K562 (cell line): ENCODE data around the gene MTMR12. TPM values are rescaled to one million over a fixed set of nuclear protein-coding genes. Genes with fewer than 3 reads are reported as not detected.

ENCODE experiments used
- MAZ ChIP-seq, 2 experiments: fragments of 450-650 bp in 1 of 2; sonication (generic) in 1 of 2; formaldehyde crosslinking; IDR thresholded peaks in 1 of 2; conservative IDR thresholded peaks in 1 of 2; 2 replicates each; pipeline versions ENCODE4 v1.4.0 to v1.5.0; 2020; ENCODE audit warnings: mild to moderate bottlenecking in 1 of 2, missing genetic modification reagents in 1 of 2
- RBM15 ChIP-seq: fragments of 200-400 bp; formaldehyde crosslinking; IDR thresholded peaks from 2 replicates; pipeline ENCODE4 v1.6.1; 2018; ENCODE audit warnings: mild to moderate bottlenecking, low read length, moderate library complexity; ENCODE audit not compliant: insufficient read depth
- U2AF2 ChIP-seq: fragments of 200-400 bp; formaldehyde crosslinking; optimal IDR thresholded peaks from 2 replicates; pipeline ENCODE3; 2017; ENCODE audit warnings: low read depth, mild to moderate bottlenecking, low read length
- polyA plus RNA-seq, 8 experiments: library from polyadenylated mRNA; depleted of rRNA in 4 of 8; stranded (reverse) in 5 of 8; unstranded in 3 of 8; fragments of >200 nt; fragmentation: Nextera tagmentation in 2 of 8; fragmentation: Illumina TruSeq in 1 of 8; extraction: Ambion mirVana in 2 of 8; extraction: Trizol in 1 of 8; gene quantifications; 2 replicates each; pipeline versions ENCODE4 v1.2.1 to v1.2.3, GENCODE V29; 2011 to 2014; ENCODE audit warnings: inconsistent platforms in 1 of 8, missing spikeins in 1 of 8
- total RNA-seq, 7 experiments: library from RNA; depleted of rRNA in 6 of 7; stranded (reverse); fragments of >200 nt in 6 of 7; fragmentation: Illumina TruSeq in 2 of 7; extraction: Trizol in 2 of 7; gene quantifications; 2 replicates each; pipeline versions ENCODE4 v1.2.1 to v1.2.3, GENCODE V29; 2011 to 2021; ENCODE audit warnings: low replicate concordance in 1 of 7
- TF ChIP-seq, protein P1 (sequence below), 2 experiments: fragments of 450-650 bp in 1 of 2; sonication (generic) in 1 of 2; formaldehyde crosslinking in 1 of 2; IDR thresholded peaks; 2 replicates each; pipeline versions ENCODE4 v1.7.1 to v1.9.0; 2016 to 2022; ENCODE audit warnings: inconsistent platforms in 1 of 2, mild to moderate bottlenecking in 1 of 2, missing genetic modification reagents in 1 of 2
- TF ChIP-seq, protein P2 (sequence below), 2 experiments: IDR thresholded peaks; 2 replicates each; pipeline ENCODE4 v1.6.1; 2012; ENCODE audit warnings: improper control_type of control experiment in 2 of 2, low read depth in 2 of 2, low read length in 2 of 2, borderline replicate concordance in 1 of 2
- TF ChIP-seq, protein P3 (sequence below), 2 experiments: IDR thresholded peaks; 2 replicates each; pipeline ENCODE4 v1.6.1; 2011; ENCODE audit warnings: borderline replicate concordance in 1 of 2, control low read depth in 1 of 2, low read depth in 1 of 2, low read length in 1 of 2, mild to moderate bottlenecking in 1 of 2, mixed read lengths in 1 of 2, moderate library complexity in 1 of 2; ENCODE audit not compliant: insufficient read depth in 1 of 2, insufficient read length in 1 of 2, poor library complexity in 1 of 2, severe bottlenecking in 1 of 2; ENCODE audit errors: extremely low read depth in 1 of 2

MTMR12 gene
- total and polyA plus RNA-seq, 9 of the 15 experiments (the other 6 are each of a cell fraction or from before 2014, with no cell fraction given), result 4.0 to 28.7 (median 17.1) TPM

DNA sequence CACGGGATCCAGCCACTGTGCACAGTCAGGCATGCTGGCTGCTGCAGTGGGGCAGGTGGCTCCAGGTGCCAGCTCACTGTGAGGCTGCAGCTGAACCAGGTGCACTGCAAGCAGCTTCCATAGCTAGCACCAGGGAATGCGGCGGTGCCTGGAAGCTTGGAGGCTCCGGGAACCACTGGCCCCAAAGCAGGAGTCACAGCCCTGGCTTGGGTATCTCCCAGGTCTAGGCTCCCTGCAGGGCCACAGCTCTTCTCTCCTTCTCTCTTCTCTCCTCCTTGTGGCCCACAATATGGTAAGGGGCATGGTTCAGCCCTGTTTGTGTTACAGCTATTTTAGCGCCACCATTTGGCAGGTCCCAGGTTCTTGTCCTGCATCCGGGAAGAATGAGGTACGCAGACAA, 6.7 kb upstream of the MTMR12 start (continued):
- TF ChIP-seq, protein P1, sequence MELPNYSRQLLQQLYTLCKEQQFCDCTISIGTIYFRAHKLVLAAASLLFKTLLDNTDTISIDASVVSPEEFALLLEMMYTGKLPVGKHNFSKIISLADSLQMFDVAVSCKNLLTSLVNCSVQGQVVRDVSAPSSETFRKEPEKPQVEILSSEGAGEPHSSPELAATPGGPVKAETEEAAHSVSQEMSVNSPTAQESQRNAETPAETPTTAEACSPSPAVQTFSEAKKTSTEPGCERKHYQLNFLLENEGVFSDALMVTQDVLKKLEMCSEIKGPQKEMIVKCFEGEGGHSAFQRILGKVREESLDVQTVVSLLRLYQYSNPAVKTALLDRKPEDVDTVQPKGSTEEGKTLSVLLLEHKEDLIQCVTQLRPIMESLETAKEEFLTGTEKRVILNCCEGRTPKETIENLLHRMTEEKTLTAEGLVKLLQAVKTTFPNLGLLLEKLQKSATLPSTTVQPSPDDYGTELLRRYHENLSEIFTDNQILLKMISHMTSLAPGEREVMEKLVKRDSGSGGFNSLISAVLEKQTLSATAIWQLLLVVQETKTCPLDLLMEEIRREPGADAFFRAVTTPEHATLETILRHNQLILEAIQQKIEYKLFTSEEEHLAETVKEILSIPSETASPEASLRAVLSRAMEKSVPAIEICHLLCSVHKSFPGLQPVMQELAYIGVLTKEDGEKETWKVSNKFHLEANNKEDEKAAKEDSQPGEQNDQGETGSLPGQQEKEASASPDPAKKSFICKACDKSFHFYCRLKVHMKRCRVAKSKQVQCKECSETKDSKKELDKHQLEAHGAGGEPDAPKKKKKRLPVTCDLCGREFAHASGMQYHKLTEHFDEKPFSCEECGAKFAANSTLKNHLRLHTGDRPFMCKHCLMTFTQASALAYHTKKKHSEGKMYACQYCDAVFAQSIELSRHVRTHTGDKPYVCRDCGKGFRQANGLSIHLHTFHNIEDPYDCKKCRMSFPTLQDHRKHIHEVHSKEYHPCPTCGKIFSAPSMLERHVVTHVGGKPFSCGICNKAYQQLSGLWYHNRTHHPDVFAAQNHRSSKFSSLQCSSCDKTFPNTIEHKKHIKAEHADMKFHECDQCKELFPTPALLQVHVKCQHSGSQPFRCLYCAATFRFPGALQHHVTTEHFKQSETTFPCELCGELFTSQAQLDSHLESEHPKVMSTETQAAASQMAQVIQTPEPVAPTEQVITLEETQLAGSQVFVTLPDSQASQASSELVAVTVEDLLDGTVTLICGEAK (IDR thresholded peaks at IDR 0.05), result no peak
- TF ChIP-seq, protein P1 (CRISPR knock-in tag; IDR thresholded peaks at IDR 0.05), result no peak
- TF ChIP-seq, protein P2, sequence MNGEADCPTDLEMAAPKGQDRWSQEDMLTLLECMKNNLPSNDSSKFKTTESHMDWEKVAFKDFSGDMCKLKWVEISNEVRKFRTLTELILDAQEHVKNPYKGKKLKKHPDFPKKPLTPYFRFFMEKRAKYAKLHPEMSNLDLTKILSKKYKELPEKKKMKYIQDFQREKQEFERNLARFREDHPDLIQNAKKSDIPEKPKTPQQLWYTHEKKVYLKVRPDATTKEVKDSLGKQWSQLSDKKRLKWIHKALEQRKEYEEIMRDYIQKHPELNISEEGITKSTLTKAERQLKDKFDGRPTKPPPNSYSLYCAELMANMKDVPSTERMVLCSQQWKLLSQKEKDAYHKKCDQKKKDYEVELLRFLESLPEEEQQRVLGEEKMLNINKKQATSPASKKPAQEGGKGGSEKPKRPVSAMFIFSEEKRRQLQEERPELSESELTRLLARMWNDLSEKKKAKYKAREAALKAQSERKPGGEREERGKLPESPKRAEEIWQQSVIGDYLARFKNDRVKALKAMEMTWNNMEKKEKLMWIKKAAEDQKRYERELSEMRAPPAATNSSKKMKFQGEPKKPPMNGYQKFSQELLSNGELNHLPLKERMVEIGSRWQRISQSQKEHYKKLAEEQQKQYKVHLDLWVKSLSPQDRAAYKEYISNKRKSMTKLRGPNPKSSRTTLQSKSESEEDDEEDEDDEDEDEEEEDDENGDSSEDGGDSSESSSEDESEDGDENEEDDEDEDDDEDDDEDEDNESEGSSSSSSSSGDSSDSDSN (IDR thresholded peaks at IDR 0.05; ENCODE audit: borderline replicate concordance in 1 of 2, low read depth in 2 of 2, low read length in 2 of 2), result no peak
- TF ChIP-seq RBM15 (no peak), U2AF2 (no peak), MAZ (CRISPR knock-in tag; conservative IDR thresholded peaks at IDR 0.05 in 1 of 2, IDR thresholded peaks at IDR 0.05 in 1 of 2) (no peak)
- TF ChIP-seq, protein P3, sequence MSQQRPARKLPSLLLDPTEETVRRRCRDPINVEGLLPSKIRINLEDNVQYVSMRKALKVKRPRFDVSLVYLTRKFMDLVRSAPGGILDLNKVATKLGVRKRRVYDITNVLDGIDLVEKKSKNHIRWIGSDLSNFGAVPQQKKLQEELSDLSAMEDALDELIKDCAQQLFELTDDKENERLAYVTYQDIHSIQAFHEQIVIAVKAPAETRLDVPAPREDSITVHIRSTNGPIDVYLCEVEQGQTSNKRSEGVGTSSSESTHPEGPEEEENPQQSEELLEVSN (IDR thresholded peaks at IDR 0.05; ENCODE audit: borderline replicate concordance in 1 of 2, extremely low read depth in 1 of 2, insufficient read depth in 1 of 2, insufficient read length in 1 of 2, low read depth in 1 of 2, low read length in 1 of 2, poor library complexity in 1 of 2, severe bottlenecking in 1 of 2), result no peak
